ENCODE measurements around the gene GPC6. TPM values are rescaled to one million over a fixed set of nuclear protein-coding genes. Genes with fewer than 3 reads are reported as not detected.

GPC6 gene
- total RNA-seq, 4 donors from 2014 or later, result 6.7 to 67.2 (median 11.1) TPM

DNA sequence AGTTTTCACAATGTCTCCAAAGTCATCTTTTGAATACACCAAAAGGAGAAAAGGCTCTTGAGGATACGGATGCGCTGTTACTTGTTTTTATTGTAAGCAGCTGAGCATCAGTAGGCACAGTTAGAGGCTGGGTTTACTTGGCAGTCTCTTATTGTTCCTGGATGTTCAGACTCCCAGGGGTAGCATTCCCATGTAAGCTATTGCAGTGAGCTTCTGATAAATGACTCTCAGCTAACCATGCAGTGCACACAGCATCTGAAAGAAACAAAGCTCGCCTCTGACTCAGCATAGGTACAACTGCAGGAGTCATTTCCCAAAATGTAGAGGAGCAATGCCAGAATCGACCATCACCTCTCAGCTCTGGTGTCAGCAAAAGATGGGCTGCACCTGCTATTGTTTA lies 1168.1 kb downstream of the GPC6 start:
- Histone ChIP-seq H3K27me3 (no peaks in the 10 kb centered on the region), H3K9me3 (no peaks in the 10 kb centered on the region), H3K36me3 (no peaks in the 10 kb centered on the region), H3K27ac (no peak overlapping the region), H3K4me3 (no peak overlapping the region), H3K4me1 (no peaks in the 10 kb centered on the region)
- no peak for TF ChIP-seq POLR2A (IDR thresholded peaks at IDR 0.05)
- TF ChIP-seq, protein P1, sequence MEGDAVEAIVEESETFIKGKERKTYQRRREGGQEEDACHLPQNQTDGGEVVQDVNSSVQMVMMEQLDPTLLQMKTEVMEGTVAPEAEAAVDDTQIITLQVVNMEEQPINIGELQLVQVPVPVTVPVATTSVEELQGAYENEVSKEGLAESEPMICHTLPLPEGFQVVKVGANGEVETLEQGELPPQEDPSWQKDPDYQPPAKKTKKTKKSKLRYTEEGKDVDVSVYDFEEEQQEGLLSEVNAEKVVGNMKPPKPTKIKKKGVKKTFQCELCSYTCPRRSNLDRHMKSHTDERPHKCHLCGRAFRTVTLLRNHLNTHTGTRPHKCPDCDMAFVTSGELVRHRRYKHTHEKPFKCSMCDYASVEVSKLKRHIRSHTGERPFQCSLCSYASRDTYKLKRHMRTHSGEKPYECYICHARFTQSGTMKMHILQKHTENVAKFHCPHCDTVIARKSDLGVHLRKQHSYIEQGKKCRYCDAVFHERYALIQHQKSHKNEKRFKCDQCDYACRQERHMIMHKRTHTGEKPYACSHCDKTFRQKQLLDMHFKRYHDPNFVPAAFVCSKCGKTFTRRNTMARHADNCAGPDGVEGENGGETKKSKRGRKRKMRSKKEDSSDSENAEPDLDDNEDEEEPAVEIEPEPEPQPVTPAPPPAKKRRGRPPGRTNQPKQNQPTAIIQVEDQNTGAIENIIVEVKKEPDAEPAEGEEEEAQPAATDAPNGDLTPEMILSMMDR (IDR thresholded peaks at IDR 0.05), result no peak
- no peak for DNase-seq
- intact Hi-C loops (cut with DNase I; ENCODE audit: low total_unique reads), result no loop called here

DNA sequence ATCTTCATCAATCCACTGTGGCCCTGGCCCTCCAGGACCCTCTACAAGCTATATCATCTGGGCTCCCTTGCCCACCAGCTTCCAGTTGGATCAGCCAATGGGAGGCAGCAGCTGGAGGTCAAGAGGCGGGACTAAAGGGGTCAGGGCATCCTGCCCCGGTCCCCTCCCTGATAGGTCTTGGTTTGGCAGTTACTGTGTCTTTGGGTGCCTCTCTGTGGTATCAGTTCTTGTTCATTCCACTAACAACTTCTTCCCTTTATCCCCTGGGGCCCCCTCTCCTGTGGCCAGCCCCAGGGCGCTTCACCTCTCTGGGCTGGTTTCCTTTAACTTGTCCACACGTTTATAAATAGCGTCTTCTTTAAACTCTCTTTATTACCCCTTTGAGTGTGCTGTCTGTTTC lies 1169.3 kb downstream of the GPC6 start:
- Histone ChIP-seq H3K36me3 (no peaks in the 10 kb centered on the region), H3K27me3 (no peaks in the 10 kb centered on the region), H3K9me3 (no peaks in the 10 kb centered on the region), H3K4me3 (no peak overlapping the region), H3K4me1 (no peaks in the 10 kb centered on the region), H3K27ac (no peak overlapping the region)
- intact Hi-C loops (cut with DNase I; ENCODE audit: low total_unique reads), result no loop called here
- TF ChIP-seq POLR2A (IDR thresholded peaks at IDR 0.05), result no peak
- TF ChIP-seq, protein P1 (IDR thresholded peaks at IDR 0.05), result no peak
- no peak for DNase-seq

DNA sequence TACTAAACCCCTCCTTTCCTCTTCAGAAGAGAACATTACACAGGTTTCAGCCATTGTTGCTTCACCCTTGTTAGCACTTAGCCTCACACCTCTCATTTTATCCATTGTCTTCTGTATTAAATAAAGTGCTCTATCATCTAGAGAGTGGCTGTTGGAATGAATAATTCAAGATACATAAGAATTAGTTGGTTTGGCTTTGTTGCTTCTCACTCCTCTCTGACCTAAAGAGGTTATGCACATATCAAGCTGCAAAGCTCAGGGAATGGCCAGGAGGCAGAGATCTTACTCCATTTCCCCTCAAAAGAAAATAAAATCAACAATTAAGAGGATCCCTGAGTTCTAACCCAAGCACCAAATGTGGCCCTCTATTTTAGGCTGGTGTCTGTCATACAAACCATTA lies 1173.2 kb downstream of the GPC6 start:
- Histone ChIP-seq H3K36me3 (no peaks in the 10 kb centered on the region), H3K27me3 (no peaks in the 10 kb centered on the region), H3K9me3 (no peaks in the 10 kb centered on the region), H3K4me1 (no peaks in the 10 kb centered on the region), H3K4me3 (no peak overlapping the region), H3K27ac (no peak overlapping the region)
- DNase-seq, result no peak
- intact Hi-C loops (cut with DNase I; ENCODE audit: low total_unique reads), result no loop called here
- TF ChIP-seq POLR2A (IDR thresholded peaks at IDR 0.05), result no peak
- TF ChIP-seq, protein P1 (IDR thresholded peaks at IDR 0.05), result no peak

DNA sequence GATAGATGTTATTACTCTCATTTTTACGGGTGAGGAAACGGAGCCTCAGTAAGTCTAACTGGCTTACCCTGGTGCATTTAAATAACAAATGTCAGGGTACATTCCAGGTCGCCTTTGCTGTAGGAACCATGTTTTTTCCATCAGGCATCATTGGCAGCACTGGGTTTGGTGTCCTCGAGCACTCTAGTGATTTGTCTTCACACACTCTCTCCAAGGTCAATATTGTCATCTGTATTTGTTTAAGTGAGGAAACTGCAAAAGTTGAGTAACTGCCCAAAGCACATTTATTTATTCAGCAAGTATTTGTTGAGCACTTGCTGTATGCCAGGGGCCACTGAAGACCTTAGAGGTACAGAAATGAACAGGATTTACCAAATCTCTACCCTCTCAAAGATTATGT lies 1174.3 kb downstream of the GPC6 start:
- intact Hi-C loops (cut with DNase I; ENCODE audit: low total_unique reads), result no loop called here
- Histone ChIP-seq H3K27me3 (no peaks in the 10 kb centered on the region), H3K36me3 (no peaks in the 10 kb centered on the region)

DNA sequence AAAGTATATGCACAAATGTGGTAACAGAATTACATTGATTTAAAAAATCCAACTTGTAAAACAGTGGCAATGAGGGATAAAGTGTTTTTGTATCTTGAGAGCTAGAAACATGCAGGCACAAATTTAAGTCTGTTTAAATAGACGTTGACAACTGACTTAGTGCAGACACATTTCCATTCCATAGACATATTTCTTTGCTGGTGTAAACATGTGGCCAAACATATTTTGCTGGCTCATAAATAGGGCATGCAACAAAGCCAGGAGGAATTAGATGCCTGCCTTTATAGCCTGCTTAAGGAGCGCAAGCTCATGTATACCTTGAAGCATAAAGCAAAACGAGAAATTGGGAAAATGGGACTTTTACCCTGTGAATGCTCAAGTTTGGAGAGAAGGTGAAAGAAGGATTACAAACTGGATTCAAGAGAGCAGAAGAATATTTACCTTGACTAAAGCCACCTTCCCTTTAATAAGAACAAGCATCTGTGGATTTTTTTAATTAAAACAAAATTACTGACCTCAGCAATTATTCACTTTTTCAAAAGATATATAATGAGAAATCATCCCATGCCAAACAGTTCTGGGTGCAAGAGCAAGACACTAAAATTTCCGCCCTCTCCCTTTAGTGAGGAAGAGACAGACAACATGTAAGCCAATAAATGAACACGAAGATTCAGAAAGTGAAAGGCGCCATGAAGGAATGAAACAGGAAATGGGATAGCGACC lies 1181.9 kb downstream of the GPC6 start:
- no peaks in the 10 kb centered on the region for H3K4me1 ChIP-seq
- no peak overlapping the region for H3K4me3 ChIP-seq
- H3K9me3 ChIP-seq, result no peaks in the 10 kb centered on the region
- H3K27ac ChIP-seq, result no peak overlapping the region
- no peak for TF ChIP-seq POLR2A (IDR thresholded peaks at IDR 0.05)
- TF ChIP-seq, protein P1 (IDR thresholded peaks at IDR 0.05), result no peak
- no peaks in the 10 kb centered on the region for H3K27me3 ChIP-seq
- no peaks in the 10 kb centered on the region for H3K36me3 ChIP-seq
- intact Hi-C loops (cut with DNase I; ENCODE audit: low total_unique reads), result no loop called here
- DNase-seq, result no peak

More for the DNA sequence above, 1174.3 kb downstream of the GPC6 start:
- H3K27ac ChIP-seq, result no peak overlapping the region
- TF ChIP-seq POLR2A (IDR thresholded peaks at IDR 0.05), result no peak
- TF ChIP-seq, protein P1 (IDR thresholded peaks at IDR 0.05), result no peak
- H3K9me3 ChIP-seq, result no peaks in the 10 kb centered on the region
- DNase-seq, result no peak
- no peaks in the 10 kb centered on the region for H3K4me1 ChIP-seq
- H3K4me3 ChIP-seq, result no peak overlapping the region

Data from uterus (tissue), 4 donors.